Smooth muscle cell of the brain vasculature (primary cell): ENCODE results near the gene ZNF140.

Source experiments
- DNase-seq: peaks from one replicate; pipeline ENCODE4 v3.0.0-alpha.2; 2012; ENCODE audit warnings: low read depth, low spot score

Gene ZNF140

GRCh38 chr12:133130038-133130807 lies 49.5 kb downstream of the ZNF140 start, which contains the start of the genes ZNF10 and ZNF891:
Gene ZNF10 (plus strand): TSS chr12:133130627. CDS start chr12:133144493, 13,866 bp downstream.
Gene ZNF891 (minus strand): TSS chr12:133130274. CDS start chr12:133121918, 8,356 bp downstream.
- peak; percentile 80 for DNase-seq

GRCh38 chr12:133130808-133131128 lies 50.0 kb downstream of the ZNF140 start:
- DNase-seq = no peak

GRCh38 chr12:133135747-133136146 lies 55.0 kb downstream of the ZNF140 start:
- no peak for DNase-seq

GRCh38 chr12:133145981-133146380 lies 65.3 kb downstream of the ZNF140 start:
- DNase-seq = no peak

GRCh38 chr12:133156125-133156690 lies 75.5 kb downstream of the ZNF140 start:
- DNase-seq = no peak
